Endometrial microvascular endothelial cells (primary cell): Measurements from ENCODE around the gene GALNT2. TPM values are rescaled to one million over a fixed set of nuclear protein-coding genes. Genes with fewer than 3 reads are reported as not detected.

Experiments used
- in situ Hi-C: cut with HindIII; loops from 2 replicates; pipeline ENCODE4 v1.10.0; 2017; ENCODE audit warnings: low sequenced_read_pairs, low pct_unique_long_range_greater_than_20kb; ENCODE audit errors: inconsistent ontology term
- total RNA-seq: library from RNA; depleted of rRNA; stranded (reverse); fragments of >200 nt; gene quantifications from one replicate; pipeline ENCODE4 v1.2.3, GENCODE V29; 2015; ENCODE audit errors: inconsistent ontology term

Gene GALNT2
- total RNA-seq, 1 donor from 2014 or later: 69.2 TPM

- in situ Hi-C loops: no loop called here
Measured at GRCh38 chr1:230122366-230123279, 55.6 kb downstream of the GALNT2 start.

DNA sequence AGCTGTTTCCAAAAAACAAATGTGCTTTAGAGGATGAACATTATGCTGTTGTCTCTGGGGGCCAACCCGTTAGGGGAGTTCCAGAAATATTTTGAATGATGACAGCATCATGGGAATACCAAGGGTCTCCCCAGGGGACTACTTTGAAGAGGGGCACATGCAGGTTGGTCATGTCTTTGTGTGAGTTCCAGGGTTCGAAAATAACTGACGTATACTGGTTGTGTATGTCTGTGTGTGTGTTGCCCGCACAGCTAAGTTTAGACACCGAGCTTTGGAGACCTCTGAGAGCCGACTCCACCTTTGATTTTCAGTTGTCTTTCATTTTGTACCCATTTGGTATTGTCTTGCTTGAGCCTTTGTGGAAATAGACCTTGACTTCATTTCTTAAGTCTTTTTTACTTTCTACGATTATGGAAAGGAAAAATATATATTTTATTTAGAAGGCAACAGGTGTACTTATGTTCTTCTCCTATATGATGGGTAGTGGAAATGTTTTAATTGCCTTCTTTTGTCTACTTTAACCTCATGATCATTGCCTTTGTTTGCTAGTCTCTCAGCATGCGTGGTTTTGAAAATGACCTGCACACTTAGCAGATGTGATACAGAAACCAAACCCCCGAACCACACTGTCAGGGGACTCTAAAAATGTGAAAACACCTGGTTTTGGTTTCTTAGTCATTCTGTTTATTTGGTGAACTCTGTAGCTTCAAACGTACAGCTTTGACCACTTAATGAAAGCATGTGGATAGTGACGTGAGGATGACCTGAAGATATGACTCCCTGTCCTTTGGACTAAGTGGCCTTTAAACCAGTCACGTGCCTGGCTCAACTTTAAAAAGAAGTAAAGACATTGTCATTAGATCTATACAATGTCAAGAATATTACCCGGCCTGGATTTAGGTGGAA lies 56.5 kb downstream of the GALNT2 start:
- in situ Hi-C loops: no loop called here

DNA sequence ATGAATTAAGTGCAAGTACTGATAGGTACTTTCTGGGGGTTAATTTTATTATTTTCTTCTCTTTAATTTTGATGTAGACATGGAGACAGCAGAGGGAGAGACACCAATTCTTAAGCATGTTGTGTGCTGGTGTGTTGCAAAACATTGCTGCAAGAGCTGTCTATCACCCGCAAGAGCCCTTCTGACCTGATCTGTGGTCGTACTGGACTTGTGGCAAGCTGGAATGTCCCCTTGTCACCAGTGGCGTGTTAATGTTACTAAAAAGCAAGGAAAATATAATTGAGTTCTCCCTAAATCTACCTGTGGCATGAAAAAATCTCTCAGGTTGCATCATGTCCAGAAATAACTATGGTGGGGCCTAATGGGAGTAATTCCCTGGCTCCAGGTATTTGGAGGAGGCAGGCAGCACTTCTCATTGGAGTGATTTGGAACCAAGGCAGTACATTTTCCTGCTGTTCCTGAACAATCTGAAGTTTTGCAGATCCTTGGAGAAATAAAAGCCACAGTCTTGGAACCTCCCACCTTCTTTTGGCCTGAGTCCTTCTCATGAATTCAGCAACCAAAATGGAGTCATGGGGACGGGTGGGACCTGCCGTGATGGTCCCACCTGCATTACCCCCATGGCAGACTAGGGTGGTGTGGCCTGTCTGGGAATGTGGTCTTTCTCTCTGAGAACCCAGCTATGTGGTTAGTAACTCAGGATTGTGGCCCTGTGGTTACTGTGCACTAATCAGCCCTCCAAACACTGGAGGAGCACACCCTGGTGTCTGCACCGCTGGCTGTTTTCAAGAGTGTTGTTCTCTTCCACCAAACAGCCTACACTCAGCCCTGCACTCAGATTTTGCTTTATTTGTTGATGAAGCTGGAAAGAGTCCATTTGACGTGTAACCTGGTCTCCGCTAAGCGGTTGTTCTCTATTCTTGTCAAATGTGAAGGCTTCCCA lies 57.4 kb downstream of the GALNT2 start:
- in situ Hi-C loops: no loop called here

DNA sequence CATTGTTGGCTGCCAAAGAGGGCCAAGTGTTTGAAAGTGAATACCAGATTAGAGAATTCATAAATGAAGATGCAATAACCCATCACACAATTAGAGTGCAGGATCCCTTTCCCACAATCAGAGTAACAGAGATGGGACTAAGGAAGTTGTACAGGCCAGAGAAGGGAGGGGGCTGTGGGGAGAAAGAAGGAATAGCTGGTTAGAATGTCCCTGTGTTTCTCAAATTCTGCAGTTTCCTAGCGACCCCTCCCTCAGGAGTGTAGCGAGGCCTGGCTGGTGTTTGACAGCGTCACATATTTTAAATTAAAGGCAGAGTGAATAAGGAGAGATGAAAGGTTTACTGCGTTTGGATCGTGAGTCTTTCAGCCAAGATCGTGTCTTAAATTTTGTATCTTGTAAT lies 58.1 kb downstream of the GALNT2 start:
- in situ Hi-C loops: no loop called here

- in situ Hi-C loops: no loop called here
Measured at GRCh38 chr1:230125640-230126528, 58.8 kb downstream of the GALNT2 start.

- in situ Hi-C loops: no loop called here
Measured at GRCh38 chr1:230126529-230127104, 59.6 kb downstream of the GALNT2 start.

DNA sequence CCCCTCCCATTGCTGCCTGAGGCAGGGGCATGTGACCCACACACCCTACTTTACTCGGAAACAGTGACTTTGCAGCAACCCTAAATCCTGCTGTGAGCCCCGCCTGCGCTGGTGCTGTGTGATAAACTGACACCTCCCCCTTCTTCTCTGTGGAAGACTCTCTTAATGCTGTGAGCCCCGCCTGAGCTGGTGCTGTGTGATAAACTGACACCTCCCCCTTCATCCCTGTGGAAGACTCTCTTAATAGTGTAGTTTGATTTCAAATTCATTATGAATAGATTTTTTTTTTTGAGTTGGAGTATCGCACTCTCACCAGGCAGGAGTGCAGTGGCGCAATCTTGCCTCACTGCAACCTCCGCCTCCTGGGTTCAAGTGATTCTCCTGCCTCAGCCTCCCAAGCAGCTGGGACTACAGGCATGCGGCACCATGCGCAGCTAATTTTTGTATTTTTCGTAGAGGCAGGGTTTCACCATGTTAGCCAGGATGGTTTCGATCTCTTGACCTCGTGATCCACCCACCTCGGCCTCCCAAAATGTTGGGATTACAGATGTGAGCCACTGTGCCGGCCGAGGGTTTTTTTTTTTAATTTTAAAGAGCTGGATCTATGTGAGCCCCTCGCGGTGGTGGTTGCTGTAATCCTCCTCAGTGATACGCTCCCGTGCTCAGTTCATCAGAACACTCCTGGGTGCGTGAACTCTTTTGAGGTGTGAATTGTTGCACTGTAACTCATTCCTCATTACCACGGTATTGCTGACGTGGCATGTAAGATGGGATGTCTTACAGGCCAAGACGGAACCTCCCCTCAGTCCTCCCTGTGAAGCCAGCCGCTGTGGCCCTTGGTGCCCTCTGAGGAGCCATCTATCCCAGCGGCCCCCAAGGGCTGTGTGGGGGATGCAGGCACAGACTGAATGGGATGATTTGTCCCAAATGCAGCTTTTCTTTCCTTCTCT lies 60.3 kb downstream of the GALNT2 start:
- in situ Hi-C loops: no loop called here

DNA sequence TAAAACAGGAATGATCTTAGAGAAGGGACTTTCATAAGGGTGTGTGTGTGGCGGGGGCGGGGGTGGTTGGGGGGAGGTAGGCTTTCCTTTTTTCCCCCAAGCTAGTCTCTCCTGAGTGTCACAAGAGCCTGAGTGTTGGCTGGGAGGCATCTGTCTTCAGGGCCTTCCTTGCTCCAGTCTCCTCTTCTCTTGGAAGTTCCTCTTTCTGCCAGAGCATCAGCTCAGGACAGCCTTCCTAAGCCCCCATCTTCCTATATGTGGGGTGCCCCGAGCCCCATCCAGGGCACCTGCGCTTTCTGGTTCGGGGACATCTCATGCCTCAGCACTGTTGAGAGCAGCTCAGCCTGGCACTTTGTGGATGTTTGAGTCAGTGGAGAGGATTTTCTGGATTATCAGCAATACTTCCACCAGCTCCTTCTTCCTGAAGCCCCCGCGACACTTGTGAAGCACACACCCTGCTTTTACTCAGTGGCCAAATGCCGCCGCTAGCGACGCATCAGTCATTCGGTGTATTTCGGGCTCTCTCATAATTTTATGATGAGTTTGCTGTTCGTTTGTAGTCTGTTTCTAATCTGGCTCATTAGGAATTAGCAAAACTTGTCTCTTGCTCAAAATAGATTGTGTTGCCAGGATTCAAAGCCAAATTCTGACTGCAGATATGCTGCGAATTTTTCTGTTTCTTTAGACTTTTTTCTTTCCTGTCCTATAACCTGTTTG lies 61.7 kb downstream of the GALNT2 start:
- in situ Hi-C loops: no loop called here

- in situ Hi-C loops: no loop called here
Measured at GRCh38 chr1:230129341-230129740, 62.3 kb downstream of the GALNT2 start.

- in situ Hi-C loops: loop anchor here (10.0 kb wide), 1 partner anchor 174 kb away; no protein-coding TSS in a partner anchor
Measured at GRCh38 chr1:230130172-230130944, 63.3 kb downstream of the GALNT2 start.

GRCh38 chr1:230131457-230131856 lies 64.4 kb downstream of the GALNT2 start:
- in situ Hi-C loops: loop anchor here (10.0 kb wide), 1 partner anchor 173 kb away; no protein-coding TSS in a partner anchor

GRCh38 chr1:230132758-230133157 lies 65.7 kb downstream of the GALNT2 start:
- in situ Hi-C loops: loop anchor here (10.0 kb wide), 1 partner anchor 172 kb away; no protein-coding TSS in a partner anchor

DNA sequence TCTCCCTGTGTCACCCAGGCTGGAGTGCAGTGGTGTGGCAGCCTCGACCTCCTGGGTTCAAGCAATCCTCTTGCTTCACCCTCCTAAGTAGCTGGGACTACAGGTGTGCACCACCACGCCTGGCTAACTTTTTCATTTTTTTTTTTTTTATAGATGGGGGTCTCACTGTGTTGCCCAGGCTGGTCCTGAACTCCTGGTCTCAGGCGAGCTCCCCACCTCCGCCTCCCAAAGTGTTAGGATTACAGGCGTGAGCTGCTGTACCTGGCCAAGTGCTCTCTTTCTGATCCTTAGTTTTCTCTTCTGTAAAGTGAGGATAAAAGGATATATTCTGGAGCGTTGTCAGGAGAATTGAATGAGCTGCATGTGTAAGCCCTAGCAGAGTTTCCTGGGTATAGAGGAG lies 68.7 kb downstream of the GALNT2 start:
- in situ Hi-C loops: loop anchor here (10.0 kb wide), 1 partner anchor 169 kb away; no protein-coding TSS in a partner anchor

- in situ Hi-C loops: loop anchor here (10.0 kb wide), 1 partner anchor 168 kb away; no protein-coding TSS in a partner anchor
Measured at GRCh38 chr1:230136453-230137336, 69.7 kb downstream of the GALNT2 start.
